ENCODE measurements around the gene HAP1. TPM values are rescaled to one million over a fixed set of nuclear protein-coding genes. Genes with fewer than 3 reads are reported as not detected.

Gene HAP1
- polyA plus RNA-seq, 2 of the 4 experiments (the other 2 are of a cell fraction), result 1.6 to 2.2 TPM

DNA sequence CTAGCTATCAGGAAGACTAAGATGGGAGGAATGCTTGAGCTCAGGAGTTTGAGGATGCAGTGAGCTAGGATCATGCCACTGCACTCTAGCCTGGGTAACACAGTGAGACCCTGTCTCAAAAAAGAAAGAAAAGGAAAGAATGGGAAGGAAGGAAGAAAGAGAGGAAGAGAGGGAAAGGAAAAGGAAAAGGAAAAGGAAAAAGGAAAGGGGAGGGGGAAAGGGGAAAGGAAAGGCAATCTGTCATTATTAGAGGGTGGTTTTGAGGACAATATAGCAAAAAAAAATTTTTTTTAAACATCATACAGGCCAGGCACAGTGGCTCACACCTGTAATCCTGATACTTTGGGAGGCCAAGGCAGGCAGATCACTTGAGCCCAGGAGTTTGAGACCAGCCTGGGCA, 31.7 kb upstream of the HAP1 start (continued):
- TF ChIP-seq, protein P1, sequence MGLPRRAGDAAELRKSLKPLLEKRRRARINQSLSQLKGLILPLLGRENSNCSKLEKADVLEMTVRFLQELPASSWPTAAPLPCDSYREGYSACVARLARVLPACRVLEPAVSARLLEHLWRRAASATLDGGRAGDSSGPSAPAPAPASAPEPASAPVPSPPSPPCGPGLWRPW (IDR thresholded peaks at IDR 0.05), result no peak
- TF ChIP-seq NFE2L2 (conservative IDR thresholded peaks at IDR 0.05; ENCODE audit: low read length), result no peak
- no peak for TF ChIP-seq POLR2AphosphoS2 (conservative IDR thresholded peaks at IDR 0.05; ENCODE audit: low read length)
- no peak for TF ChIP-seq ATOH8 (CRISPR knock-in tag; IDR thresholded peaks at IDR 0.05; ENCODE audit: low read depth)
- TF ChIP-seq EHMT2 (IDR thresholded peaks at IDR 0.05; ENCODE audit: low read depth), result no peak
- TF ChIP-seq BHLHE40 (IDR thresholded peaks at IDR 0.05; ENCODE audit: low read depth, low read length), result no peak
- no peak for TF ChIP-seq BCL3 (IDR thresholded peaks at IDR 0.05)
- TF ChIP-seq TP53 (CRISPR knock-in tag; IDR thresholded peaks at IDR 0.05), result no peak

GRCh38 chr17:41763327-41763726, 28.9 kb upstream of the HAP1 start:
- POLR2A ChIA-PET, result interaction anchor here (1.7 to 1.8 kb wide), 2 partner anchors 10 to 23 kb away, joined by 4 to 9 read pairs; partner anchors contain the start of gene JUP
- TF ChIP-seq FOSB (CRISPR knock-in tag; IDR thresholded peaks at IDR 0.05), result no peak
- TF ChIP-seq CHD2 (IDR thresholded peaks at IDR 0.05; ENCODE audit: low read length, partially characterized antibody), result no peak
- no peak for TF ChIP-seq CHD4 (IDR thresholded peaks at IDR 0.05; ENCODE audit: borderline replicate concordance)
- peak; percentile 21 for TF ChIP-seq ZFP36 (IDR thresholded peaks at IDR 0.05; ENCODE audit: borderline replicate concordance, partially characterized antibody)
- TF ChIP-seq, protein P1 (IDR thresholded peaks at IDR 0.05), result no peak
- TF ChIP-seq BCL3 (IDR thresholded peaks at IDR 0.05), result no peak
- Histone ChIP-seq H3K4me2 (no peak overlapping the region), H3K27ac (no peak overlapping the region), H3K4me1 (no peaks in the 10 kb centered on the region), H3K4me3 (no peak overlapping the region), H3K9me3 (no peaks in the 10 kb centered on the region)
- CTCF ChIA-PET, result interaction anchor here (1.1 to 96.0 kb wide), 3 partner anchors 13 to 67 kb away, joined by 3 to 3262 read pairs (median 3262); partner anchors contain the start of genes FKBP10, GAST, HAP1 and JUP
- no peak for FAIRE-seq
- no peak for DNase-seq (ENCODE audit: low read depth in 1 of 2, low spot score in 1 of 2)
- ATAC-seq, result no peak
- 92% methylated on average over 8 of the region's 8 CpGs for whole genome bisulfite sequencing (ENCODE audit: missing lambda C conversion rate)

- no peak overlapping the region for H3K4me3 ChIP-seq
- no peak for ATAC-seq
- no peak for FAIRE-seq
- ChIA-PET CTCF (interaction anchor here (1.1 to 96.0 kb wide), 3 partner anchors 13 to 67 kb away, joined by 3 to 3262 read pairs (median 3262); partner anchors contain the start of genes FKBP10, GAST, HAP1 and JUP), POLR2A (interaction anchor here (1.7 to 1.8 kb wide), 2 partner anchors 10 to 23 kb away, joined by 4 to 9 read pairs; partner anchors contain the start of gene JUP)
- 97% methylated on average over 16 of the region's 16 CpGs for WGBS (ENCODE audit: missing lambda C conversion rate)
- H3K4me2 ChIP-seq, result no peak overlapping the region
- TF ChIP-seq CBX2 (IDR thresholded peaks at IDR 0.05; ENCODE audit: borderline replicate concordance, low read depth) (no peak), ZC3H11A (IDR thresholded peaks at IDR 0.05) (no peak), FOXS1 (CRISPR knock-in tag; IDR thresholded peaks at IDR 0.05) (no peak)
- TF ChIP-seq, protein P2, sequence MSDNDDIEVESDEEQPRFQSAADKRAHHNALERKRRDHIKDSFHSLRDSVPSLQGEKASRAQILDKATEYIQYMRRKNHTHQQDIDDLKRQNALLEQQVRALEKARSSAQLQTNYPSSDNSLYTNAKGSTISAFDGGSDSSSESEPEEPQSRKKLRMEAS (IDR thresholded peaks at IDR 0.05), result no peak
- no peak for DNase-seq (ENCODE audit: low read depth in 1 of 2, low spot score in 1 of 2)
- H3K27ac ChIP-seq, result no peak overlapping the region
- no peaks in the 10 kb centered on the region for H3K4me1 ChIP-seq
- H3K9me3 ChIP-seq, result no peaks in the 10 kb centered on the region
These were observed 28.4 kb upstream of the HAP1 start for GRCh38 chr17:41762841-41763240.
